ENCODE data around the gene C10orf90.

C10orf90 gene

DNA sequence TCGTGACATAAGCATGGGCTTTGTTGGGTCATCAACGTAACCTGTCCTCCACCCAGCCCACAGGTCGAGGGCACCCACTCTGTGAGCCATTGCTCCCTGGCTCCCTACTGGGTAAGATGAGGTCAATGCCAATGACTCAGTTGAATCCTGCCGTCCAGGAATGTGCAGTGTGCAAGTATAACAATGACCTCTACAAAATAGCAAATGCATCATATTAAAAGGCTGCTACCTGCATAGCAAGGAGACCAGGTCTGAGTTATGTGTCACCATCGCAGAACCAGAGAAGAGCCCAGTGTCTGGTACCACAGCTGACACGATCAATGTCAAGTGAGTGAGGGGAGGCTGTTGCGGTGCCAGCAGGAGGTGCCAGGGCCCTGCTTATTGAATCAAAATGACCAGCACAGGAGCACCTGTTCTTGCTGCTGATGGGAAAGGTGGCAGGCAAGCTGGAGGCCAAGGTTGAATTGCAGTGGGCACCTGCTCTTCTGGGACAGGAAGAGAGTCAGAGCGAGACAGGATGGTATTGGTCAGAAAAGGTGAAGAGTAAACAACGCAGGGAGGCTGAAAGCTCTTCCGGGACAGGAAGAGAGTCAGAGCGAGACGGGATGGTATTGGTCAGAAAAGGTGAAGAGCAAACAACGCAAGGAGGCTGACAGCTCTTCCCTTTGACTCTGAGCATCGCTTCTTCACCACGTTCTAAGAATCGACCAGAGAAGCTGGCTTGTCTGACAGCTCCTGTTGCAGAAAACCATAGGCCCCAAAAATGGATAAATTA is 173.5 kb downstream of the C10orf90 start:
- no peak for DNase-seq (ENCODE audit: low read depth)
- H3K4me3 ChIP-seq (ENCODE audit: low read depth, low read length), result no peak overlapping the region
- TF ChIP-seq POLR2A (IDR thresholded peaks at IDR 0.05; ENCODE audit: extremely low read depth, insufficient read length), result no peak
- TF ChIP-seq MAX (IDR thresholded peaks at IDR 0.05; ENCODE audit: low read depth, low read length), result no peak
- TF ChIP-seq MYC (IDR thresholded peaks at IDR 0.05; ENCODE audit: low read depth, low read length), result no peak
- TF ChIP-seq, protein P1, sequence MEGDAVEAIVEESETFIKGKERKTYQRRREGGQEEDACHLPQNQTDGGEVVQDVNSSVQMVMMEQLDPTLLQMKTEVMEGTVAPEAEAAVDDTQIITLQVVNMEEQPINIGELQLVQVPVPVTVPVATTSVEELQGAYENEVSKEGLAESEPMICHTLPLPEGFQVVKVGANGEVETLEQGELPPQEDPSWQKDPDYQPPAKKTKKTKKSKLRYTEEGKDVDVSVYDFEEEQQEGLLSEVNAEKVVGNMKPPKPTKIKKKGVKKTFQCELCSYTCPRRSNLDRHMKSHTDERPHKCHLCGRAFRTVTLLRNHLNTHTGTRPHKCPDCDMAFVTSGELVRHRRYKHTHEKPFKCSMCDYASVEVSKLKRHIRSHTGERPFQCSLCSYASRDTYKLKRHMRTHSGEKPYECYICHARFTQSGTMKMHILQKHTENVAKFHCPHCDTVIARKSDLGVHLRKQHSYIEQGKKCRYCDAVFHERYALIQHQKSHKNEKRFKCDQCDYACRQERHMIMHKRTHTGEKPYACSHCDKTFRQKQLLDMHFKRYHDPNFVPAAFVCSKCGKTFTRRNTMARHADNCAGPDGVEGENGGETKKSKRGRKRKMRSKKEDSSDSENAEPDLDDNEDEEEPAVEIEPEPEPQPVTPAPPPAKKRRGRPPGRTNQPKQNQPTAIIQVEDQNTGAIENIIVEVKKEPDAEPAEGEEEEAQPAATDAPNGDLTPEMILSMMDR (IDR thresholded peaks at IDR 0.05; ENCODE audit: low read depth, low read length), result no peak

DNA sequence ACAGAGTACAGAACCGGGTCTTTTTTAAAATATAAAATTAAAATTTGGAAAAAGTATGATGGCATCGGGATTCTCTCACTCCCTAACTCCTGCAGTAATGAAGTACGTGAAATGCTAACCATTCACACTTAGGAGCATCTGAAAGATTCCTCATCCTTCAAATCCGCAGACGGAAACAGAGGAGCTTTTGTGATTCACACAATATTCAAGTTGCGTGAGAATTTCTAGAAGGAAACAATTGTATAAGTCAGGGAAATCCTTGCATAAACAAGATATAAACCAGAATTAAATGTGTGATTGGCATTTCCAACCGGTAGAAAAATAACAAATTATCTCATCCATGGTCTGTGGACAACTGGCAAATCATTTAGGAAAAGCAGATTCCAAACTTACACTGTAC is 179.0 kb downstream of the C10orf90 start:
- TF ChIP-seq MYC (IDR thresholded peaks at IDR 0.05; ENCODE audit: low read depth, low read length) (no peak), MAX (IDR thresholded peaks at IDR 0.05; ENCODE audit: low read depth, low read length) (no peak), POLR2A (IDR thresholded peaks at IDR 0.05; ENCODE audit: extremely low read depth, insufficient read length) (no peak)
- TF ChIP-seq, protein P1 (IDR thresholded peaks at IDR 0.05; ENCODE audit: low read depth, low read length), result no peak
- DNase-seq (ENCODE audit: low read depth), result no peak
- no peak overlapping the region for H3K4me3 ChIP-seq (ENCODE audit: low read depth, low read length)

- H3K4me3 ChIP-seq (ENCODE audit: low read depth, low read length), result no peak overlapping the region
- TF ChIP-seq, protein P1 (IDR thresholded peaks at IDR 0.05; ENCODE audit: low read depth, low read length), result no peak
- TF ChIP-seq MAX (IDR thresholded peaks at IDR 0.05; ENCODE audit: low read depth, low read length), result no peak
- TF ChIP-seq POLR2A (IDR thresholded peaks at IDR 0.05; ENCODE audit: extremely low read depth, insufficient read length), result no peak
- no peak for TF ChIP-seq MYC (IDR thresholded peaks at IDR 0.05; ENCODE audit: low read depth, low read length)
- DNase-seq (ENCODE audit: low read depth), result no peak
These were observed 189.3 kb downstream of the C10orf90 start for GRCh38 chr10:126481181-126481580.

GRCh38 chr10:126480648-126481047 is 189.8 kb downstream of the C10orf90 start:
- TF ChIP-seq MYC (IDR thresholded peaks at IDR 0.05; ENCODE audit: low read depth, low read length) (no peak), MAX (IDR thresholded peaks at IDR 0.05; ENCODE audit: low read depth, low read length) (no peak), POLR2A (IDR thresholded peaks at IDR 0.05; ENCODE audit: extremely low read depth, insufficient read length) (no peak)
- TF ChIP-seq, protein P1 (IDR thresholded peaks at IDR 0.05; ENCODE audit: low read depth, low read length), result no peak
- no peak overlapping the region for H3K4me3 ChIP-seq (ENCODE audit: low read depth, low read length)
- no peak for DNase-seq (ENCODE audit: low read depth)

DNA sequence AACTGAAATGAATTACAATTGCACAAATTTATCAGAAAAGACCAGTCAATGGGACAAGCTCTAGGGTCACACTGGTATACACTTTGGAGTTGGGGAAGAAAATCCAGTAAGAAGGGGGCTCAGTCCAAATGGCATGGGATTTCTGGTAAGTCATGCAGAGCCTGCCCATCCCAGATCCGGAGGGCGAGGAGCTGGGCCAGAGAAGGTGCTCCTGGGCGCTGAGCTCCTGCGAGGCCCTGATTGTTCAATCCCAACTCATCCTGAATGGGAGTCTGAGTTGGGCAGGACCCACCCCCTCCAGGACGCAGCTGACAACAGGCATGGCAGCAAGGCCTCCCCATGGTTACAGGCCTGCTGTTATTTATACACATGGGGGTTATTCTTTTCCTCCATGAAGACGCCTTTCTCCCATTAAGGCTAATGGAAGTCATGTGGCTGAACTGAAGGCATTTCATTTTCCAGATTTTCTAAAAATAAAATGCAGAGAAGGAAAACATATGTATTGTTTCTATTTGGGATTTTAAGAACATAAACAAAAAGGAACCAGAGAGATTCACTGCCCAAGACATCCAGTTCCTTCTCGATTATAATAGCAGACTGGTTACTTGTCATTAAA is 191.1 kb downstream of the C10orf90 start:
- TF ChIP-seq MAX (IDR thresholded peaks at IDR 0.05; ENCODE audit: low read depth, low read length) (no peak), MYC (IDR thresholded peaks at IDR 0.05; ENCODE audit: low read depth, low read length) (no peak), POLR2A (IDR thresholded peaks at IDR 0.05; ENCODE audit: extremely low read depth, insufficient read length) (no peak)
- TF ChIP-seq, protein P1 (IDR thresholded peaks at IDR 0.05; ENCODE audit: low read depth, low read length), result no peak
- DNase-seq (ENCODE audit: low read depth), result no peak
- no peak overlapping the region for H3K4me3 ChIP-seq (ENCODE audit: low read depth, low read length)
